ENCODE measurements around the gene CAVIN3.

DNA sequence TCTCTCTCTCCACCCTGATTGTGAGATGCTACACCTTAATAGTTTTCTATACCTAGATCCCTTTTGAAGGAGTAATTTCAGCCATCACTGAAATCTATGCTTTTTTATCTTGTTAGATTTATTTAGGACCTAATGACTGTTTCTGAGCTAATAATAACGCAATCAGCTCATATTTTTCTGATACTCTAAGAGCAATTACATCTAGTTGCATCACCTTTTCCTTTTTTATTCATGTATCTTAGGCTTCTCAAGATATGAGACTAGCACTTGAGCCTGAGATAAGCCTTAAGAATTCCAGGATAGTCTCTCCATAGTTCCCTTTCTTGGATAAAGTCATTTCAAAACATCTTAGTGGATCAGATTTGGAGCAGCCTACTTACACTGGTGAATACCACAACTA lies 25.1 kb upstream of the CAVIN3 start:
- TF ChIP-seq POLR2A (IDR thresholded peaks at IDR 0.05) = no peak
- TF ChIP-seq CTCF (IDR thresholded peaks at IDR 0.05) = no peak

Data from thyroid gland (tissue), 4 donors.